Prostate gland (tissue), 2 donors: ENCODE results near the gene RFWD3. TPM values are rescaled to one million over a fixed set of nuclear protein-coding genes. Genes with fewer than 3 reads are reported as not detected.

Experiments used
- DNase-seq: peaks from one replicate; pipeline ENCODE4 v3.0.0-alpha.2; 2019; ENCODE audit warnings: low spot score
- H3K27ac ChIP-seq, 2 donors: fragments of 200-600 bp; sonication (generic); 2 replicates each; pipeline ENCODE4 v1.5.1; 2017 to 2019
- H3K27me3 ChIP-seq: fragments of 200-600 bp; sonication (generic); replicated peaks from 2 replicates; pipeline ENCODE4 v1.5.1; 2019; ENCODE audit not compliant: insufficient read depth
- H3K36me3 ChIP-seq, 2 donors: fragments of 200-600 bp; sonication (generic); 1 replicate in 1 of 2; 2 replicates in 1 of 2; pipeline versions ENCODE4 v1.5.1 to v1.8.1; 2017 to 2019
- H3K4me1 ChIP-seq: fragments of 200-600 bp; sonication (generic); replicated peaks from 2 replicates; pipeline ENCODE4 v1.5.1; 2019
- H3K4me3 ChIP-seq, 2 donors: fragments of 200-600 bp; sonication (generic); 2 replicates each; pipeline ENCODE4 v1.5.1; 2017 to 2019
- H3K9me3 ChIP-seq: fragments of 200-600 bp; sonication (generic); 2 replicates; pipeline ENCODE4 v1.5.1; 2017
- CTCF ChIP-seq, 4 experiments: fragments of 200-600 bp in 2 of 4; fragments of 450-650 bp in 2 of 4; sonication (generic) in 2 of 4; IDR thresholded peaks; 1 replicate in 3 of 4; 2 replicates in 1 of 4; pipeline ENCODE4 v1.5.1; 2016 to 2019; ENCODE audit warnings: antibody characterized with exemption in 4 of 4, mild to moderate bottlenecking in 2 of 4, moderate library complexity in 2 of 4
- POLR2A ChIP-seq: fragments of 450-650 bp; IDR thresholded peaks from one replicate; pipeline ENCODE4 v1.6.1; 2016; ENCODE audit warnings: antibody characterized with exemption, mild to moderate bottlenecking
- POLR2AphosphoS5 ChIP-seq: sonication (generic); formaldehyde crosslinking; IDR thresholded peaks from one replicate; pipeline ENCODE4 v1.6.1; 2017; ENCODE audit warnings: antibody characterized with exemption
- WGBS: methylation state at CpG from one replicate; pipeline ENCODE4 v1.1.5; 2018; 5-methylcytosine and 5-hydroxymethylcytosine counted together
- intact Hi-C: fragments of 100-400 bp; cut with DNase I; formaldehyde crosslinking; loops from one replicate; pipeline ENCODE4 v1.14.2; 2022
- total RNA-seq, 2 donors: library from RNA; depleted of rRNA; stranded (reverse); fragments of >200 nt; gene quantifications; one replicate each; pipeline ENCODE4 v1.1.0, GENCODE V29; 2016

Gene RFWD3
- total RNA-seq, 2 donors from 2014 or later, result 15.7 to 36.9 TPM

DNA sequence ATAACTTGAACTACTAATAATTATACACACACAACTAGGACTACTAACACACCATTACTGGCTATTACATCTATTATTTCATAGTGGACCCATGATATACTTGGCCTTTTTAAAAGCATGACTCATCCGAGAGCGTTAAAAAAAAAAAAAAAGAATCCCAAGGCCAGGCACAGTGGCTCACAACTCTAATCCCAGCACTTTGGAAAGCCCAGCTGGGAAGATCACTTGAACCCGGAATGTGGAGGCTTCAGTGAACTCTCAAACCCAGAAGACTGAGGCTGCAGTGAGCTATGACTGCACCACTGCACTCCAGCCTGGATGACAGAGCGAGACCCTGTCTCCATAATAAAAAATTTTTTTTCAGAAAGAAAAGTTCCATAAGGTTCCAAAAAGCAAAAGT, 62.8 kb downstream of the RFWD3 start:
- no peak overlapping the region for H3K4me3 ChIP-seq
- intact Hi-C loops, result no loop called here
- no peaks in the 10 kb centered on the region for H3K27me3 ChIP-seq
- no peaks in the 10 kb centered on the region for H3K9me3 ChIP-seq
- H3K27ac ChIP-seq, result no peak overlapping the region
- H3K4me1 ChIP-seq, result peaks cover 5% of the 10 kb centered on the region
- no peak for TF ChIP-seq POLR2A
- TF ChIP-seq CTCF (IDR thresholded peaks at IDR 0.05), result no peak
- no peak for TF ChIP-seq POLR2AphosphoS5
- no peaks in the 10 kb centered on the region for H3K36me3 ChIP-seq
- 74% methylated on average over 4 of the region's 4 CpGs for WGBS
- no peak for DNase-seq

- Histone ChIP-seq H3K9me3 (no peaks in the 10 kb centered on the region), H3K4me3 (no peak overlapping the region), H3K27ac (no peak overlapping the region), H3K4me1 (peaks cover 5% of the 10 kb centered on the region), H3K36me3 (no peaks in the 10 kb centered on the region), H3K27me3 (no peaks in the 10 kb centered on the region)
- intact Hi-C loops, result no loop called here
- DNase-seq, result no peak
- 62% methylated on average over 9 of the region's 9 CpGs for WGBS
- TF ChIP-seq POLR2AphosphoS5 (no peak), CTCF (IDR thresholded peaks at IDR 0.05) (no peak), POLR2A (no peak)
Observed at GRCh38 chr16:74601126-74601871, 65.4 kb downstream of the RFWD3 start.

DNA sequence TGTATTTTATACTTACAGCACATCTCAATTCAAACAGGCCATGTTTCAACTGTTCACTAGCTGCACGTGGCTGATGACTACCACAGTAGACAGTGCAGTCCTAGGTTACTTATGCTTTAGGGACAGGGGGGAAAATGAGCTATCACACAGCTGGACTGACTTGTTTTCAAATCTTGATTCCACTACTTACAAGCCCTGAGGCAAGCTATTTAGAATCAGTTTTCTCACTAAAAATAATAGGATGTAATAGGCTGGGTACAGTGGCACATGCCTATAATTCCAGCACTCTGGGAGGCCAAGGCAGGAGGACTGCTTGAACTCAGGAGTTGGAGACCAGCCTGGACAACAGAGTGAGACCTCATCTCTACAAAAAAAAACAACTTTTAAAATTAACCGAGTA, 70.1 kb downstream of the RFWD3 start:
- H3K4me1 ChIP-seq, result no peaks in the 10 kb centered on the region
- intact Hi-C loops, result no loop called here
- no peak overlapping the region for H3K4me3 ChIP-seq
- H3K9me3 ChIP-seq, result no peaks in the 10 kb centered on the region
- WGBS, result 93% methylated on average over 2 of the region's 2 CpGs
- H3K27ac ChIP-seq, result no peak overlapping the region
- TF ChIP-seq CTCF (IDR thresholded peaks at IDR 0.05) (no peak), POLR2A (no peak), POLR2AphosphoS5 (no peak)
- no peaks in the 10 kb centered on the region for H3K27me3 ChIP-seq
- no peak for DNase-seq
- H3K36me3 ChIP-seq, result no peaks in the 10 kb centered on the region

DNA sequence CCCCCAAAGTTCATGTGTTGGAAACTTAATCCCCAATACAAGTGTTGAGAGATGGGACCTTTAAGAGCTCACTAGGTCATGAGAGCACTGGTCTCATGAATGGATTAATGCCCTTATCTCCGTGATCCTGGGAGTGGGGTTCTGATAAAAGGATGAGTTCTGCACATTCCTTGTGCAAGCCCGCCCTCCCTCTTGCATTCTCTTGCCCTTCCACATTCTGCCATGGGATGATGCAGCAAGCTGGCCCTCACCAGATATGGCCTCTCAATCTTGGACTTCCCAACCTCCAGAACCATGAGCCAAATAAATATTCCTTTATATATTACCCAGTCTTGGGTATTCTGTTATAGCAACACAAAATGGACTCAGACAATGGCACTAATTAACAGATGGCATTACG, 73.8 kb downstream of the RFWD3 start:
- no peaks in the 10 kb centered on the region for H3K9me3 ChIP-seq
- H3K4me3 ChIP-seq, result no peak overlapping the region
- 93% methylated on average over 3 of the region's 3 CpGs for WGBS
- no peaks in the 10 kb centered on the region for H3K4me1 ChIP-seq
- no peak overlapping the region for H3K27ac ChIP-seq
- intact Hi-C loops, result no loop called here
- no peaks in the 10 kb centered on the region for H3K36me3 ChIP-seq
- no peak for TF ChIP-seq POLR2A
- no peaks in the 10 kb centered on the region for H3K27me3 ChIP-seq
- DNase-seq, result no peak

DNA sequence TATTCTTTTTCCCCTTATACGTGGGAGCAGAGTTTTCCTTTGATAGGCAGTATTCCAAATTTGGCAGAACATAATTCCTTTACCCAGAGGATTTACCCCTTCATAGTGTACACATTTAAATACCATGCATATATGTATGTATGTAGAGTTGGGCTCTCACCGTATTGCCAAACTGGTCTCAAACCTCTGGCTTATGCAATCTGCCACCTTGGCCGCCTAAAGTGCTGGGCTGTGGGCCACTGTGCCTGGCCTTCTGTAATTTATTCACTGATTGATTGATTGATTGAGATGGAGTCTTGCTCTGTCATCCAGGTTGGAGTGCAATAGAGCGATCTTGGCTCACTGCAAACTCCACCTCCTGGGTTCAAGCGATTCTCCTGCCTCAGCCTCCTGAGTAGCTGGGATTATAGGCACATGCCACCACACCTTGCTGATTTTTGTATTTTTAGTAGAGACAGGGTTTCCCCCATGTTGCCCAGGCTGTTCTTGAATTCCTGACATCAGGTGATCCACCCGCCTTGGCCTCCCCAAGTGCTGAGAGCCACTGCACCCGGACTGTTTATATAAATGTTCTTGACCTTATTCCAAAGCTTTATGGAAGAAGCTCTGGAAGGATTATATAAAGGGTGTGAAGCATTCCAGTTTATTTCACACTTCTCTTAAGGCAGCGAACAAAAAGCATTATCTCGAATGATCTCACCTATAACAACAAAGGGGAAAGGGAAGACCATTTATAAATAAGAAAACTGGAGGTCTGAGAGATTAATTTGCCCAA, 74.6 kb downstream of the RFWD3 start:
- no peak for DNase-seq
- H3K36me3 ChIP-seq, result no peaks in the 10 kb centered on the region
- intact Hi-C loops, result no loop called here
- TF ChIP-seq POLR2AphosphoS5 (no peak), POLR2A (no peak), CTCF (IDR thresholded peaks at IDR 0.05) (no peak)
- H3K4me1 ChIP-seq, result no peaks in the 10 kb centered on the region
- no peaks in the 10 kb centered on the region for H3K9me3 ChIP-seq
- no peak overlapping the region for H3K4me3 ChIP-seq
- no peak overlapping the region for H3K27ac ChIP-seq
- no peaks in the 10 kb centered on the region for H3K27me3 ChIP-seq
- WGBS, result 79% methylated on average over 9 of the region's 9 CpGs
